Endothelial cell (in vitro differentiated cells): ENCODE measurements around the gene CC2D2A. TPM values are rescaled to one million over a fixed set of nuclear protein-coding genes. Genes with fewer than 3 reads are reported as not detected.
"Not testable (repeated sequence)": the region's sequence is repeated elsewhere in the genome, so short reads cannot be mapped to it uniquely, and the experiment has no call there.

Experiments
- DNase-seq: peaks from one replicate; pipeline ENCODE4 v3.0.0; 2021; ENCODE audit warnings: low spot score
- H3K27ac Mint-ChIP-seq: one replicate; pipeline ENCODE4 v1.8.0; 2021; ENCODE audit warnings: mixed read lengths, inconsistent platforms; ENCODE audit not compliant: unreplicated experiment
- H3K27me3 Mint-ChIP-seq: one replicate; pipeline ENCODE4 v1.8.0; 2021; ENCODE audit warnings: mild to moderate bottlenecking, moderate library complexity, mixed read lengths, inconsistent platforms; ENCODE audit not compliant: unreplicated experiment
- H3K36me3 Mint-ChIP-seq: one replicate; pipeline ENCODE4 v1.8.0; 2021; ENCODE audit warnings: mild to moderate bottlenecking, low read depth, mixed read lengths, inconsistent platforms; ENCODE audit not compliant: unreplicated experiment
- H3K4me1 Mint-ChIP-seq: one replicate; pipeline ENCODE4 v1.8.0; 2021; ENCODE audit warnings: mild to moderate bottlenecking, mixed read lengths, inconsistent platforms; ENCODE audit not compliant: unreplicated experiment
- H3K4me3 Mint-ChIP-seq: one replicate; pipeline ENCODE4 v1.8.0; 2021; ENCODE audit warnings: mild to moderate bottlenecking, mixed read lengths, inconsistent platforms; ENCODE audit not compliant: unreplicated experiment
- H3K9me3 Mint-ChIP-seq: one replicate; pipeline ENCODE4 v1.8.0; 2021; ENCODE audit warnings: mixed read lengths, inconsistent platforms; ENCODE audit not compliant: unreplicated experiment
- total RNA-seq: library from RNA; stranded (reverse); fragmentation: NEBNext Ultra II Directional; extraction: Animal tissue kit (Norgen Biotek cat#: 25700); gene quantifications from one replicate; pipeline ENCODE4 v1.2.1, GENCODE V29; 2021; ENCODE audit not compliant: unreplicated experiment
- TF ChIP-seq, protein P1 (sequence below): fragments of 200-600 bp; sonication (generic); IDR thresholded peaks from one replicate; pipeline ENCODE4 v1.5.0; 2021; ENCODE audit warnings: antibody characterized with exemption; ENCODE audit not compliant: unreplicated experiment

Gene CC2D2A
- total RNA-seq, 1 donor from 2014 or later: 43.0 TPM

DNA sequence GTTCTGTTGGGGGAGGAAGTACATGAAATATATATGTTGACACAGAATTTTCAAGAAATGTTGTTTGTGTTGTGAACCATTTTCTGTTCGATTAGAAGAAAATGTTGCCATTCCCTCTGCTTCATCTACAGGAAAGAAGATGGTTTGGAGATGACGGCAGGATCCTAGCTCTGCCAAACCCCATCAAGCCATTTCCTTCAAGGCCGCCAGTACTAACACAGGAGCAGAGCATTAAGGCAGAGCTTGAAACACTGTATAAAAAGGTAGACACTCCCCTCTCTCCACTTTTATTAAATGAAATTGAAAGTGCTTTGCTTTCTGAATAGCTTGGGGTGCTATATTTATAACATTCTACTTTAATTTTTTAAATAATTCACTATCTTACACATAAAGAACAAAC, 46.8 kb downstream of the CC2D2A start:
- no peak for DNase-seq
- no peaks in the 10 kb centered on the region for H3K4me1 Mint-ChIP-seq
- no peaks in the 10 kb centered on the region for H3K27me3 Mint-ChIP-seq
- TF ChIP-seq, protein P1, sequence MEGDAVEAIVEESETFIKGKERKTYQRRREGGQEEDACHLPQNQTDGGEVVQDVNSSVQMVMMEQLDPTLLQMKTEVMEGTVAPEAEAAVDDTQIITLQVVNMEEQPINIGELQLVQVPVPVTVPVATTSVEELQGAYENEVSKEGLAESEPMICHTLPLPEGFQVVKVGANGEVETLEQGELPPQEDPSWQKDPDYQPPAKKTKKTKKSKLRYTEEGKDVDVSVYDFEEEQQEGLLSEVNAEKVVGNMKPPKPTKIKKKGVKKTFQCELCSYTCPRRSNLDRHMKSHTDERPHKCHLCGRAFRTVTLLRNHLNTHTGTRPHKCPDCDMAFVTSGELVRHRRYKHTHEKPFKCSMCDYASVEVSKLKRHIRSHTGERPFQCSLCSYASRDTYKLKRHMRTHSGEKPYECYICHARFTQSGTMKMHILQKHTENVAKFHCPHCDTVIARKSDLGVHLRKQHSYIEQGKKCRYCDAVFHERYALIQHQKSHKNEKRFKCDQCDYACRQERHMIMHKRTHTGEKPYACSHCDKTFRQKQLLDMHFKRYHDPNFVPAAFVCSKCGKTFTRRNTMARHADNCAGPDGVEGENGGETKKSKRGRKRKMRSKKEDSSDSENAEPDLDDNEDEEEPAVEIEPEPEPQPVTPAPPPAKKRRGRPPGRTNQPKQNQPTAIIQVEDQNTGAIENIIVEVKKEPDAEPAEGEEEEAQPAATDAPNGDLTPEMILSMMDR: no peak
- H3K9me3 Mint-ChIP-seq: no peaks in the 10 kb centered on the region
- H3K36me3 Mint-ChIP-seq: peaks cover 38% of the 10 kb centered on the region
- H3K4me3 Mint-ChIP-seq: peak overlapping the region; percentile 21
- H3K27ac Mint-ChIP-seq: no peak overlapping the region

DNA sequence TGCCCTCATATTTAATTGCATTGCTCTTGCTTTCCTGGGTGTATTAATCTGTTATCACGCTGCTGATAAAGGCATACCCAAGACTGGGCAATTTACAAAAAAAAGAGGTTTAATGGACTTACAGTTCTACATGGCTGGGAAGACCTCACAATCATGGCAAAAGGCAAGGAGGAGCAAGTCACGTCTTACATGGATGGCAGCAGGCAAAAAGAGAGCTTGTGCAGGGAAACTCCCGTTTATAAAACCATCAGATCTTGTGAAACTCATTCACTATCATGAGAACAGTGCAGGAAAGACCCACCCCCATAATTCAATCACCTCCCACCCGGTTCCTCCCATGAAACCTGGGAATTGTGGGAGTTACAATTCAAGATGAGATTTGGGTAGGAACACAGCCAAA, 48.0 kb downstream of the CC2D2A start:
- not testable (repeated sequence) for H3K9me3 Mint-ChIP-seq, H3K27ac Mint-ChIP-seq, H3K4me1 Mint-ChIP-seq, H3K27me3 Mint-ChIP-seq, DNase-seq
- Mint-ChIP-seq H3K36me3 (peaks cover 38% of the 10 kb centered on the region), H3K4me3 (peak overlapping the region; percentile 76)

DNA sequence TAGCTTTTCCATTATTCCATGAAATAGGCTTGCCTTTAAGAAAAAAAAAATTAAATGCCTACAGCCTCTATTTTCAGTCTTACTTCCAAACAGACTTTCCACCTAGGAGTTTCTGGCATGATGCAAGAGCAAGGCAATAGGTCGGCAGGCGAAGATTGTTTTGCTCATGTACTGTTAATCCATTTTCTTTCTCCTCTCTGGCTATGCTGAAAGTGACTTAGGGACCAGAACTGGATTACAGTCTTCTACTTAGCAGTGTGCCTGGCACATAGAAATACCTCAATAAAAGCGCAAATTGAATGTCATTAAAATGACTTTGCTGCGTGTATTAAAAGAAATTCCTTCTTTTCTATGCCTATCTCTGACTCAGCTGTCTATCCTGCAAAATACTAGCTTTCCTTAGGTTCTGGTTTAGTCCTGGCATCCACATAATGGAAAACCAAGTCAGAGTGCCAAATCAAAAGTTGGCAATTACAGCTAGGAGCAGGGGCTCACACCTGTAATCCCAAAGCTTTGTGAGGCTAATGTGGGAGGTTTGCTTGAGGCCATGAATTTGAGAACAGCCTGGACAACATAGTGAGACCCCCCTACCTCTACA, 51.9 kb downstream of the CC2D2A start:
- Mint-ChIP-seq H3K36me3 (peaks cover 36% of the 10 kb centered on the region), H3K9me3 (no peaks in the 10 kb centered on the region), H3K27me3 (no peaks in the 10 kb centered on the region), H3K27ac (no peak overlapping the region), H3K4me1 (peaks cover 8% of the 10 kb centered on the region), H3K4me3 (no peak overlapping the region)
- no peak for DNase-seq
- TF ChIP-seq, protein P1: no peak

DNA sequence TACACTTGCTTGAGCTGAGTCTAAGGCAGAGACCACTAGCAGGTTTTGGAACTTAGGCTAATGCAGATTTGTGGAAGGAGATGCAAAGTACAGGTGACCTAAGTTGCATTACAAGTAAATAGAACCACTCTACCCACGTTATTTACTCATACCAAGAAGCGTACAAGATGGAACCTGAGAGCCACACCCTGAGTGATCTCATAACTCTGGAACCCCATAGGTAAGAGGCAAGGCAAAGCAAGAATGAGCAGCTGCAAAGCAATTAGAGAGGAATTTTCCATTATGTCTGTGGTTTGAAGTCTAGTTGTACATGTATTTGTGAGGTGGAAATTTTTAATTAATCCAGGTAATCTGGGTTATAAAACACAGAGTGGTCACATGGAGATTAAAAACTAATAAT, 55.4 kb downstream of the CC2D2A start:
- DNase-seq: no peak
- H3K27me3 Mint-ChIP-seq: peaks cover 2% of the 10 kb centered on the region
- TF ChIP-seq, protein P1: no peak
- H3K27ac Mint-ChIP-seq: no peak overlapping the region
- no peak overlapping the region for H3K4me3 Mint-ChIP-seq
- H3K36me3 Mint-ChIP-seq: peaks cover 7% of the 10 kb centered on the region
- no peaks in the 10 kb centered on the region for H3K9me3 Mint-ChIP-seq
- H3K4me1 Mint-ChIP-seq: peaks cover 8% of the 10 kb centered on the region

DNA sequence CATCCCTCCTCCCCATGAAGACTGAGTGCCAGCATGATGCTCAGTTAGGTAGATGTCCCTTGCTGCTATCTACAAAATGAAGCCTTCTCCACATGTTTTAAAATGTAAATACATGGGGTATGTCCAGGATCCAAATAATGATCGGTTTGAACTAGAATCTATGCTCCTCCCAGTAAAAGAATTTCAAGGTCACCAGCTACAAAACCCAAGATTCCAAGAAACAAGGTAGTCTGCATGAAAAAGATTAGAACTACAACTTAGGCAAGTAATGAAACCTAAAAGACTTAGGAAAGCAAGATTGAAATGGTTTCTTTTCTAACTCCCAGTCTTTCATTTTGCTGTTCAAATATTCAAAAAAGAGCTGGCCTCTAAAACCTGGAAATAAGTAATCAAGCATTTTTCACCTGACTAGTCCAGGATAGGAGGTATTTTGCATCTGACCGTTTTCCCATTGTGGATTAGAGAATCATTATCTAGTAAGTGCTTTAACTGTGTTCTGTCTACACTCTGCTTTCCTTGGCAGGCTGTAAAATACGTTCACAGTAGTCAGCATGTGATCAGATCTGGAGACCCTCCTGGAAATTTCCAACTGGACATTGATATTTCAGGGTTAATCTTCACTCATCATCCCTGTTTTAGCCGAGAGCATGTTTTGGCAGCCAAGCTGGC, 57.4 kb downstream of the CC2D2A start:
- no peak for DNase-seq
- peaks cover 8% of the 10 kb centered on the region for H3K4me1 Mint-ChIP-seq
- H3K27ac Mint-ChIP-seq: no peak overlapping the region
- TF ChIP-seq, protein P1: no peak
- H3K9me3 Mint-ChIP-seq: no peaks in the 10 kb centered on the region
- peaks cover 7% of the 10 kb centered on the region for H3K36me3 Mint-ChIP-seq
- no peak overlapping the region for H3K4me3 Mint-ChIP-seq
- H3K27me3 Mint-ChIP-seq: peaks cover 2% of the 10 kb centered on the region
